H1 (cell line): ENCODE data around the gene EXTL2. TPM values are rescaled to one million over a fixed set of nuclear protein-coding genes. Genes with fewer than 3 reads are reported as not detected.

Source experiments
- CTCF ChIA-PET: fragments of 300-600 bp; sonication (Branson Sonifier 250); formaldehyde crosslinking; loops from one replicate; lab custom pipeline; 2021; ENCODE audit not compliant: partially characterized antibody; lab: Charles Lee
- POLR2A ChIA-PET: fragments of 300-600 bp; sonication (Branson Sonifier 250); formaldehyde crosslinking; loops from one replicate; lab custom pipeline; 2021; ENCODE audit warnings: inconsistent platforms; ENCODE audit not compliant: partially characterized antibody; lab: Charles Lee
- DNase-seq, 2 experiments: peaks; one replicate each; pipeline versions ENCODE4 v3.0.0 to v3.0.0-alpha.2; 2010 to 2022; ENCODE audit warnings: low spot score in 2 of 2, low read depth in 1 of 2, mixed read lengths in 1 of 2
- FAIRE-seq: peaks from 2 replicates; lab custom pipeline; 2011; peaks lifted over from hg19 to GRCh38; lab: Jason Lieb, UNC
- H2AFZ ChIP-seq: 2 replicates; pipeline ENCODE4 v1.8.1; 2012; ENCODE audit warnings: low read length, inconsistent platforms
- H2AK5ac ChIP-seq: 2 replicates; pipeline ENCODE4 v1.6.1; 2013; ENCODE audit warnings: low read depth, low read length
- H2BK120ac ChIP-seq: replicated peaks from 2 replicates; pipeline ENCODE3; 2013; ENCODE audit warnings: low read depth, low read length, inconsistent platforms
- H2BK12ac ChIP-seq: 2 replicates; pipeline ENCODE4 v1.6.1; 2013; ENCODE audit warnings: low read depth, low read length
- H2BK15ac ChIP-seq: 2 replicates; pipeline ENCODE4 v1.6.1; 2013; ENCODE audit warnings: low read length
- H2BK20ac ChIP-seq: 2 replicates; pipeline ENCODE4 v1.6.1; 2013; ENCODE audit warnings: low read length
- H2BK5ac ChIP-seq: 2 replicates; pipeline ENCODE4 v1.6.1; 2013; ENCODE audit warnings: low read depth, low read length
- H3K14ac ChIP-seq: 2 replicates; pipeline ENCODE4 v1.6.1; 2013; ENCODE audit warnings: inconsistent platforms; ENCODE audit not compliant: insufficient read length
- H3K18ac ChIP-seq: 2 replicates; pipeline ENCODE4 v1.6.1; 2013; ENCODE audit warnings: low read length; ENCODE audit errors: extremely low read depth
- H3K23ac ChIP-seq: 2 replicates; pipeline ENCODE4 v1.6.1; 2013; ENCODE audit warnings: inconsistent platforms; ENCODE audit not compliant: insufficient read length
- H3K23me2 ChIP-seq: 2 replicates; pipeline ENCODE4 v1.6.1; 2013; ENCODE audit warnings: low read depth, low read length
- H3K27ac ChIP-seq: 2 replicates; pipeline ENCODE4 v1.6.1; 2011; ENCODE audit warnings: low read depth, low read length, inconsistent platforms
- H3K27me3 ChIP-seq, 4 experiments: replicated peaks in 1 of 4; 1 replicate in 1 of 4; 2 replicates in 3 of 4; pipeline versions ENCODE4 v1.6.1 to v1.8.1; 2011 to 2013; ENCODE audit warnings: low read length in 3 of 4, mild to moderate bottlenecking in 3 of 4, inconsistent platforms in 2 of 4, mixed read lengths in 2 of 4, moderate library complexity in 1 of 4; ENCODE audit not compliant: control insufficient read depth in 3 of 4, insufficient read depth in 3 of 4; ENCODE audit errors: extremely low read depth in 1 of 4
- H3K36me3 ChIP-seq, 4 experiments: 2 replicates each; pipeline versions ENCODE4 v1.6.1 to v1.8.1; 2011 to 2013; ENCODE audit warnings: mild to moderate bottlenecking in 4 of 4, low read length in 3 of 4, moderate library complexity in 2 of 4, control low read depth in 1 of 4, inconsistent platforms in 1 of 4; ENCODE audit not compliant: insufficient read depth in 4 of 4, control insufficient read depth in 2 of 4
- H3K4ac ChIP-seq: replicated peaks from 2 replicates; pipeline ENCODE3; 2013; ENCODE audit warnings: low read length, low read depth, mixed read lengths, inconsistent platforms; ENCODE audit not compliant: insufficient read length
- H3K4me1 ChIP-seq, 4 experiments: replicated peaks in 1 of 4; 1 replicate in 1 of 4; 2 replicates in 3 of 4; pipeline versions ENCODE4 v1.6.1 to v1.8.1; 2011 to 2013; ENCODE audit warnings: low read length in 3 of 4, inconsistent platforms in 2 of 4, mixed read lengths in 1 of 4; ENCODE audit not compliant: insufficient read depth in 4 of 4, control insufficient read depth in 3 of 4
- H3K4me2 ChIP-seq, 2 experiments: 2 replicates each; pipeline versions ENCODE4 v1.6.1 to v1.8.1; 2011 to 2013; ENCODE audit warnings: low read depth in 2 of 2, low read length in 2 of 2, control low read depth in 1 of 2, inconsistent platforms in 1 of 2, mild to moderate bottlenecking in 1 of 2; ENCODE audit not compliant: insufficient read depth in 1 of 2
- H3K4me3 ChIP-seq, 4 experiments: fragments of 200-600, 300-600 bp in 1 of 4; sonication (generic), shearing (Covaris generic), sonication (Bioruptor Twin) in 1 of 4; 2 replicates each; pipeline versions ENCODE4 v1.5.1 to v1.8.1; 2011 to 2016; ENCODE audit warnings: low read length in 4 of 4, low read depth in 3 of 4, control low read depth in 2 of 4, inconsistent platforms in 2 of 4, mild to moderate bottlenecking in 2 of 4, mixed read lengths in 1 of 4, moderate library complexity in 1 of 4; ENCODE audit not compliant: insufficient read depth in 2 of 4; ENCODE audit errors: extremely low read depth in 1 of 4
- H3K56ac ChIP-seq: replicated peaks from 2 replicates; pipeline ENCODE3; 2013; ENCODE audit warnings: low read depth, mild to moderate bottlenecking, mixed read lengths, low read length, inconsistent platforms; ENCODE audit not compliant: insufficient read length
- H3K79me1 ChIP-seq: 2 replicates; pipeline ENCODE4 v1.6.1; 2013; ENCODE audit warnings: low read depth, low read length, control low read depth
- H3K79me2 ChIP-seq, 2 experiments: 2 replicates each; pipeline versions ENCODE4 v1.6.1 to v1.8.1; 2012 to 2013; ENCODE audit warnings: low read length in 2 of 2, mild to moderate bottlenecking in 2 of 2, inconsistent platforms in 1 of 2; ENCODE audit not compliant: insufficient read depth in 2 of 2, control insufficient read depth in 1 of 2
- H3K9ac ChIP-seq, 4 experiments: replicated peaks in 1 of 4; 1 replicate in 1 of 4; 2 replicates in 3 of 4; pipeline versions ENCODE4 v1.6.1 to v1.8.1; 2011 to 2013; ENCODE audit warnings: low read depth in 3 of 4, low read length in 3 of 4, control low read depth in 2 of 4, mild to moderate bottlenecking in 2 of 4, moderate library complexity in 2 of 4, inconsistent platforms in 1 of 4; ENCODE audit errors: extremely low read depth in 1 of 4
- H3K9me3 ChIP-seq, 2 experiments: 2 replicates each; pipeline versions ENCODE4 v1.6.1 to v1.8.1; 2012 to 2013; ENCODE audit warnings: mild to moderate bottlenecking in 2 of 2, moderate library complexity in 2 of 2, control low read depth in 1 of 2, inconsistent platforms in 1 of 2, low read depth in 1 of 2, low read length in 1 of 2, mixed read lengths in 1 of 2; ENCODE audit not compliant: insufficient read depth in 2 of 2
- H4K20me1 ChIP-seq, 2 experiments: replicated peaks in 1 of 2; 2 replicates each; pipeline versions ENCODE3 to v1.8.1; 2011 to 2013; ENCODE audit warnings: inconsistent platforms in 2 of 2, low read length in 2 of 2, mild to moderate bottlenecking in 1 of 2; ENCODE audit not compliant: insufficient read depth in 2 of 2, control insufficient read depth in 1 of 2
- H4K5ac ChIP-seq: 2 replicates; pipeline ENCODE4 v1.6.1; 2013; ENCODE audit warnings: low read length, low read depth, mixed read lengths, inconsistent platforms; ENCODE audit not compliant: insufficient read length
- H4K8ac ChIP-seq: 2 replicates; pipeline ENCODE4 v1.8.0; 2013; ENCODE audit warnings: mild to moderate bottlenecking, moderate library complexity, low read length, inconsistent platforms; ENCODE audit not compliant: insufficient read depth; ENCODE audit errors: extremely low read depth
- H4K91ac ChIP-seq: replicated peaks from 2 replicates; pipeline ENCODE3; 2013; ENCODE audit warnings: low read length, mixed read lengths, inconsistent platforms; ENCODE audit not compliant: insufficient read length
- ATF3 ChIP-seq: IDR thresholded peaks from 2 replicates; pipeline ENCODE4 v1.6.1; 2011; ENCODE audit warnings: low read depth, mild to moderate bottlenecking, low read length; ENCODE audit not compliant: insufficient read depth
- CHD1 ChIP-seq: IDR thresholded peaks from 2 replicates; pipeline ENCODE4 v1.6.1; 2012; ENCODE audit warnings: low read depth, low read length, improper control_type of control experiment
- CHD2 ChIP-seq: IDR thresholded peaks from 2 replicates; pipeline ENCODE4 v1.6.1; 2012; ENCODE audit warnings: low read length, improper control_type of control experiment
- CREB1 ChIP-seq: IDR thresholded peaks from 2 replicates; pipeline ENCODE4 v1.6.1; 2012; ENCODE audit warnings: inconsistent platforms
- E2F6 ChIP-seq: IDR thresholded peaks from 2 replicates; pipeline ENCODE4 v1.6.1; 2012; ENCODE audit warnings: inconsistent platforms
- EP300 ChIP-seq, 2 experiments: IDR thresholded peaks; 1 replicate in 1 of 2; 2 replicates in 1 of 2; pipeline ENCODE4 v1.6.1; 2011 to 2012; ENCODE audit warnings: low read depth in 2 of 2, low read length in 2 of 2, mild to moderate bottlenecking in 2 of 2, borderline replicate concordance in 1 of 2, inconsistent platforms in 1 of 2, moderate library complexity in 1 of 2
- HDAC2 ChIP-seq, 2 experiments: fragments of 300-600 bp in 1 of 2; sonication (generic) in 1 of 2; IDR thresholded peaks; 2 replicates each; pipeline ENCODE4 v1.6.1; 2011 to 2012; ENCODE audit warnings: low read depth in 2 of 2, low read length in 2 of 2, mild to moderate bottlenecking in 2 of 2, moderate library complexity in 2 of 2, borderline replicate concordance in 1 of 2, inconsistent platforms in 1 of 2
- HDAC6 ChIP-seq: IDR thresholded peaks from one replicate; pipeline ENCODE4 v1.7.1; 2012; ENCODE audit warnings: low read depth, mild to moderate bottlenecking, inconsistent platforms, low read length, moderate library complexity
- KDM5A ChIP-seq: fragments of 200-600 bp; IDR thresholded peaks from 2 replicates; pipeline ENCODE4 v1.7.1; 2012; ENCODE audit warnings: mild to moderate bottlenecking, low read length, inconsistent platforms, mixed read lengths
- POU5F1 ChIP-seq: IDR thresholded peaks from 2 replicates; pipeline ENCODE4 v1.6.1; 2011; ENCODE audit warnings: low read depth, mild to moderate bottlenecking, low read length, moderate library complexity
- SP1 ChIP-seq: IDR thresholded peaks from 2 replicates; pipeline ENCODE4 v1.6.1; 2011; ENCODE audit warnings: low read depth, low read length
- TBP ChIP-seq: IDR thresholded peaks from 2 replicates; pipeline ENCODE4 v1.6.1; 2011; ENCODE audit warnings: low read depth, low read length, improper control_type of control experiment
- WGBS, 2 experiments: shearing (Covaris generic) in 1 of 2; methylation state at CpG; one replicate each; pipeline versions ENCODE4 v1.1.6 to v1.1.7; 2013 to 2015; ENCODE audit warnings: low lambda C conversion rate in 2 of 2, mixed read lengths in 2 of 2, inconsistent platforms in 1 of 2, low coverage in 1 of 2, missing lambda C conversion rate in 1 of 2; ENCODE audit not compliant: insufficient replicate concordance in 2 of 2, insufficient coverage in 1 of 2, insufficient read length in 1 of 2; ENCODE audit errors: extremely low coverage in 1 of 2, missing lambda C conversion rate in 1 of 2; 5-methylcytosine and 5-hydroxymethylcytosine counted together
- polyA plus RNA-seq, 7 experiments: library from polyadenylated mRNA; depleted of rRNA in 3 of 7; stranded (reverse) in 5 of 7; unstranded in 2 of 7; fragments of >200 nt in 5 of 7; fragments of 200-250 nt in 2 of 7; gene quantifications; 1 replicate in 5 of 7; 2 replicates in 1 of 7; 4 replicates in 1 of 7; pipeline versions ENCODE4 v1.2.1 to v1.2.3, GENCODE V29; 2011 to 2013; ENCODE audit warnings: missing spikeins in 2 of 7, mixed read lengths in 2 of 7
- total RNA-seq: library from RNA; stranded (reverse); fragmentation: NEBNext Ultra II Directional; extraction: Animal tissue kit (Norgen Biotek cat#: 25700); gene quantifications from 2 replicates; pipeline ENCODE4 v1.2.1, GENCODE V29; 2021

Gene EXTL2
- total and polyA plus RNA-seq, 2 of the 8 experiments (the other 6 are each of a cell fraction or from before 2014, with no cell fraction given), result 27.1 to 54.7 TPM

- ChIA-PET POLR2A (interaction anchor here (1.0 to 1.8 kb wide), 2 partner anchors 12 to 17 kb away, joined by 3 read pairs; no protein-coding TSS in a partner anchor), CTCF (interaction anchor here (0.8 kb wide), 1 partner anchor 49 kb away, joined by 3 read pairs; no protein-coding TSS in a partner anchor)
- 93% methylated on average over 9 of the region's 9 CpGs; no CpG with 5 or more reads in 1 of the 2 experiments for WGBS, 2 experiments
- no peak for TF ChIP-seq E2F6
- TF ChIP-seq CREB1, result no peak
- TF ChIP-seq ATF3, result no peak
- no peak for TF ChIP-seq HDAC6
- no peak for TF ChIP-seq KDM5A
- no peak for TF ChIP-seq EP300 (IDR thresholded peaks at IDR 0.05; ENCODE audit: borderline replicate concordance in 1 of 2, low read depth in 2 of 2, low read length in 2 of 2)
- TF ChIP-seq HDAC2 (IDR thresholded peaks at IDR 0.05; ENCODE audit: borderline replicate concordance in 1 of 2, low read depth in 2 of 2, low read length in 2 of 2), result no peak
- no peak for TF ChIP-seq CHD2
- TF ChIP-seq POU5F1, result no peak
- no peak for TF ChIP-seq CHD1
- no peak for TF ChIP-seq SP1
- TF ChIP-seq TBP, result no peak
These were observed 47.1 kb upstream of the EXTL2 start for GRCh38 chr1:100941580-100942216.

More at GRCh38 chr1:100941580-100942216, 47.1 kb upstream of the EXTL2 start:
- Histone ChIP-seq H2BK12ac (no peak overlapping the region), H2BK15ac (no peak overlapping the region), H3K27me3 (no peaks in the 10 kb centered on the region), H4K20me1 (no peaks in the 10 kb centered on the region), H3K9me3 (no peaks in the 10 kb centered on the region), H3K27ac (no peak overlapping the region), H3K9ac (no peak overlapping the region), H4K5ac (no peak overlapping the region), H3K4me2 (no peak overlapping the region), H3K56ac (no peak overlapping the region), H3K36me3 (peaks cover 0 to 19% (median 3%) of the 10 kb centered on the region in 4 experiments; a peak in 2 of 8 replicates), H2BK20ac (no peak overlapping the region), H2BK5ac (no peak overlapping the region), H2AFZ (no peak overlapping the region), H3K18ac (no peak overlapping the region), H4K91ac (no peak overlapping the region), H3K23me2 (no peaks in the 10 kb centered on the region; the same call in 1 of the 2 replicates), H2AK5ac (no peak overlapping the region), H3K4ac (no peak overlapping the region), H2BK120ac (no peak overlapping the region), H3K79me2 (no peaks in the 10 kb centered on the region; a peak in 1 of 4 replicates), H3K23ac (no peak overlapping the region), H3K14ac (no peak overlapping the region), H3K79me1 (no peaks in the 10 kb centered on the region), H3K4me1 (no peaks in the 10 kb centered on the region), H3K4me3 (no peak overlapping the region), H4K8ac (no peak overlapping the region)
- FAIRE-seq (no peak), DNase-seq (no peak)
